ENCODE measurements around the gene TAB2.

- TF ChIP-seq EP300 (IDR thresholded peaks at IDR 0.05) (no peak), CTCF (IDR thresholded peaks at IDR 0.05) (no peak), POLR2AphosphoS5 (IDR thresholded peaks at IDR 0.05) (no peak), POLR2A (IDR thresholded peaks at IDR 0.05) (no peak)
Measured at GRCh38 chr6:149441740-149442139, 124.2 kb downstream of the TAB2 start.
